SU-DHL-6 (cell line): ENCODE measurements around the gene BOLA1.

Experiments used
- EZH2phosphoT487 ChIP-seq: fragments of 200-600 bp; sonication (generic), shearing (Covaris generic); conservative IDR thresholded peaks from 2 replicates; pipeline ENCODE4 v1.6.1; 2018; ENCODE audit warnings: mild to moderate bottlenecking, antibody characterized with exemption, low read length, moderate library complexity, mixed read lengths
- TF ChIP-seq, protein P1 (sequence below): fragments of 200-600 bp; sonication (generic); IDR thresholded peaks from one replicate; pipeline ENCODE4 v1.5.1; 2017; ENCODE audit warnings: antibody characterized with exemption, mild to moderate bottlenecking, low read length, moderate library complexity; ENCODE audit not compliant: insufficient read depth, poor library complexity, severe bottlenecking

DNA sequence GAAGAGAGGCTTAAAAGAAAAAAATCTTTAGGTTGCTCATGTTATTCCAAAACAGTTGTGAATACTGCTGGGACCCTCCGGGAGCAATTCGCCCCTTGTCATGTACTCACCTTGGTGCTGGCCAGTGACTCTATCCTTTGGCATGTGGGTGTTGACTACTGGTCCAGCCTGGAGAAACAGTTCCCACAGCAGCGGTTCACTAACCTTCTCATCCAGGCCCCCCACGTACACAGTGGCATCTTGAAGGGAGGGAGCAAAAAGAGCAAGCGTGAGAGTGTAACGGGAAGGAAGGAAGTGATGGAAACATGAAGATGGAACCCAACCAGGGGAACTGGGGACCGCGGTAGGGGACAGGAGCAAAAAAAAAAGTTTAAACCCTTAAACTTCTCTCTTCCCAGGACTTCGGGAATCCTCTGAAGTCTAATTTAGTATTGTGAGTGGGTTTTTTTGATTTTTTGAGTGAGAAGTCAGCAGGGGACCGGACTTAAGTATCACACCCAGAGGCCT, 27.7 kb downstream of the BOLA1 start:
- TF ChIP-seq, protein P1, sequence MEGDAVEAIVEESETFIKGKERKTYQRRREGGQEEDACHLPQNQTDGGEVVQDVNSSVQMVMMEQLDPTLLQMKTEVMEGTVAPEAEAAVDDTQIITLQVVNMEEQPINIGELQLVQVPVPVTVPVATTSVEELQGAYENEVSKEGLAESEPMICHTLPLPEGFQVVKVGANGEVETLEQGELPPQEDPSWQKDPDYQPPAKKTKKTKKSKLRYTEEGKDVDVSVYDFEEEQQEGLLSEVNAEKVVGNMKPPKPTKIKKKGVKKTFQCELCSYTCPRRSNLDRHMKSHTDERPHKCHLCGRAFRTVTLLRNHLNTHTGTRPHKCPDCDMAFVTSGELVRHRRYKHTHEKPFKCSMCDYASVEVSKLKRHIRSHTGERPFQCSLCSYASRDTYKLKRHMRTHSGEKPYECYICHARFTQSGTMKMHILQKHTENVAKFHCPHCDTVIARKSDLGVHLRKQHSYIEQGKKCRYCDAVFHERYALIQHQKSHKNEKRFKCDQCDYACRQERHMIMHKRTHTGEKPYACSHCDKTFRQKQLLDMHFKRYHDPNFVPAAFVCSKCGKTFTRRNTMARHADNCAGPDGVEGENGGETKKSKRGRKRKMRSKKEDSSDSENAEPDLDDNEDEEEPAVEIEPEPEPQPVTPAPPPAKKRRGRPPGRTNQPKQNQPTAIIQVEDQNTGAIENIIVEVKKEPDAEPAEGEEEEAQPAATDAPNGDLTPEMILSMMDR: no peak
- TF ChIP-seq EZH2phosphoT487: no peak
